OCI-LY3 (cell line): ENCODE data around the gene BRPF1.

Experiments used
- H2AFZ ChIP-seq: fragments of 200-600, 300-600 bp; shearing (Covaris generic); 2 replicates; pipeline ENCODE4 v1.6.0; 2014; ENCODE audit warnings: antibody characterized with exemption, low read depth, low read length
- H3K27ac ChIP-seq: fragments of 200-600, 300-600 bp; sonication (generic); 2 replicates; pipeline ENCODE4 v1.5.1; 2014; ENCODE audit warnings: mild to moderate bottlenecking, low read length, moderate library complexity, mixed read lengths
- H3K27me3 ChIP-seq: fragments of 200-600, 300-600 bp; sonication (generic); 2 replicates; pipeline ENCODE4 v1.6.1; 2014; ENCODE audit warnings: low read depth, low read length, mixed read lengths
- H3K36me3 ChIP-seq: fragments of 200-600, 300-600 bp; sonication (generic); replicated peaks from 2 replicates; pipeline ENCODE3; 2014; ENCODE audit warnings: low read depth, low read length, mixed read lengths
- H3K4me1 ChIP-seq: fragments of 300-600, 200-600 bp; sonication (generic); 2 replicates; pipeline ENCODE4 v1.6.1; 2014; ENCODE audit warnings: low read length, mixed read lengths
- H3K4me2 ChIP-seq: fragments of 200-600, 300-600 bp; sonication (generic); 2 replicates; pipeline ENCODE4 v1.6.1; 2014; ENCODE audit warnings: low read length, mixed read lengths
- H3K4me3 ChIP-seq: fragments of 300-600, 200-600 bp; sonication (generic); 2 replicates; pipeline ENCODE4 v1.5.1; 2014; ENCODE audit warnings: antibody characterized with exemption, mild to moderate bottlenecking, low read length, moderate library complexity
- H3K79me2 ChIP-seq: fragments of 300-600, 200-600 bp; shearing (Covaris generic); 2 replicates; pipeline ENCODE4 v1.6.1; 2014; ENCODE audit warnings: mild to moderate bottlenecking, low read length, mixed read lengths
- H3K9ac ChIP-seq: fragments of 300-600, 200-600 bp; shearing (Covaris generic); 2 replicates; pipeline ENCODE4 v1.6.0; 2014; ENCODE audit warnings: mild to moderate bottlenecking, low read length, moderate library complexity
- H3K9me3 ChIP-seq: fragments of 200-600, 300-600 bp; shearing (Covaris generic); 2 replicates; pipeline ENCODE4 v1.6.1; 2014; ENCODE audit warnings: low read length, mixed read lengths; ENCODE audit not compliant: insufficient read depth
- H4K20me1 ChIP-seq: fragments of 200-600, 300-600 bp; sonication (generic); 2 replicates; pipeline ENCODE4 v1.6.1; 2016; ENCODE audit warnings: low read length, mixed read lengths; ENCODE audit not compliant: insufficient read depth
- EZH2phosphoT487 ChIP-seq: fragments of 200-600 bp; shearing (Covaris generic); IDR thresholded peaks from 2 replicates; pipeline ENCODE4 v1.6.1; 2018; ENCODE audit warnings: antibody characterized with exemption, mixed run types, low read depth
- TF ChIP-seq, protein P1 (sequence below): fragments of 200-600, 300-600 bp; sonication (generic); IDR thresholded peaks from 2 replicates; pipeline ENCODE4 v1.5.1; 2014; ENCODE audit warnings: antibody characterized with exemption, low read length, low read depth

Gene BRPF1

DNA sequence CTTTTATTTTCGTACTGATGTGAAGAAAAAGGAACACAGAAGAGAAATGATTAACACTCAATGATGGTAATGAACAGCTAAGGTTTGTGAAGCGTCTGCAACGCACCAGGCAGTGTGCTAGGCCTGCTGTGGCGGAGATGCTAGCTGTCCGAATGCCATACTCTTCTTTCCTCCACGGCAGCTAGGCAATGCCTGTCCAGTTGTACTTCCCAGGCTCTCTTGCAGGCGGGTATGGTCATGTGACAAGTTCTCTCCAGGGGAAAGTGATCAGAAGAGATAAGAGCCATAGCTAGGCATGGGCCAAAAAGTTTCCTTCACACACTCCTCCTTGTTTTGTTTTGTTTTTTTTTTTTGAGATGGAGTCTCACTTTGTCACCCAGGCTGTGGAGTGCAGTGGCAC is 54.1 kb downstream of the BRPF1 start:
- peaks cover 61% of the 10 kb centered on the region for H3K36me3 ChIP-seq
- H4K20me1 ChIP-seq: no peaks in the 10 kb centered on the region
- no peaks in the 10 kb centered on the region for H3K27me3 ChIP-seq
- H3K9ac ChIP-seq: no peak overlapping the region
- no peaks in the 10 kb centered on the region for H3K9me3 ChIP-seq
- TF ChIP-seq EZH2phosphoT487: no peak
- TF ChIP-seq, protein P1, sequence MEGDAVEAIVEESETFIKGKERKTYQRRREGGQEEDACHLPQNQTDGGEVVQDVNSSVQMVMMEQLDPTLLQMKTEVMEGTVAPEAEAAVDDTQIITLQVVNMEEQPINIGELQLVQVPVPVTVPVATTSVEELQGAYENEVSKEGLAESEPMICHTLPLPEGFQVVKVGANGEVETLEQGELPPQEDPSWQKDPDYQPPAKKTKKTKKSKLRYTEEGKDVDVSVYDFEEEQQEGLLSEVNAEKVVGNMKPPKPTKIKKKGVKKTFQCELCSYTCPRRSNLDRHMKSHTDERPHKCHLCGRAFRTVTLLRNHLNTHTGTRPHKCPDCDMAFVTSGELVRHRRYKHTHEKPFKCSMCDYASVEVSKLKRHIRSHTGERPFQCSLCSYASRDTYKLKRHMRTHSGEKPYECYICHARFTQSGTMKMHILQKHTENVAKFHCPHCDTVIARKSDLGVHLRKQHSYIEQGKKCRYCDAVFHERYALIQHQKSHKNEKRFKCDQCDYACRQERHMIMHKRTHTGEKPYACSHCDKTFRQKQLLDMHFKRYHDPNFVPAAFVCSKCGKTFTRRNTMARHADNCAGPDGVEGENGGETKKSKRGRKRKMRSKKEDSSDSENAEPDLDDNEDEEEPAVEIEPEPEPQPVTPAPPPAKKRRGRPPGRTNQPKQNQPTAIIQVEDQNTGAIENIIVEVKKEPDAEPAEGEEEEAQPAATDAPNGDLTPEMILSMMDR: no peak
- H2AFZ ChIP-seq: no peak overlapping the region
- H3K4me2 ChIP-seq: no peak overlapping the region
- 0 out of 2 replicates have a peak, but pooled peaks cover under 1% of the 10 kb centered on the region for H3K79me2 ChIP-seq
- no peak overlapping the region for H3K27ac ChIP-seq
- H3K4me3 ChIP-seq: no peak overlapping the region
- peaks cover 6% of the 10 kb centered on the region; the same call in 1 of the 2 replicates for H3K4me1 ChIP-seq

DNA sequence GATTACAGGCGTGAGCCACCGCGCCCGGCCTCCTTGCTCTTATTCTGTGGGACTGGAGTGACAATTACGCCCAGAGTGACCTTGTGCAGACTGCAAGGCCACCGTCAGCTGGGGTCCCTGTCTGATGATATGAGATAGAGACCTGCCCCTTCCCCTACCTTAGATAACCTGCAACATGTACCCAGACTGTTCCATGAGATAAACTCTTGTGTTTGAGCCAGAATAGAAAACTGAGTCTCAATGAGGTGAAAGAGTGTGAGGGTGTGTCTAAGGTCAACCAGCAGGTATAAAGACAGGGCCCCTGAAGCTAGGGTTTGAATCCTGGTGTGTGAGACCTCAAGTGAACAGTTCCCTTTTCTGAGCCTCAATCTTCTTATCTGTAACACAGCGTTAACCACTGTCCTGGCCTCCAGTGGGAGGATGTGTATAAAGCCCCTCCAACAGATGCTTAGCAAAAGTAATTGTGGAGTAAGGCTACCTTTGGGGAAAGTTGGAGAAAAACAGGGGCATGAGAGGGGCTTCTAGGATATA is 54.7 kb downstream of the BRPF1 start:
- Histone ChIP-seq H3K27me3 (no peaks in the 10 kb centered on the region), H4K20me1 (no peaks in the 10 kb centered on the region), H3K79me2 (peaks cover 7% of the 10 kb centered on the region; the same call in 1 of the 2 replicates), H3K9me3 (no peaks in the 10 kb centered on the region), H3K36me3 (peaks cover 61% of the 10 kb centered on the region), H3K9ac (no peak overlapping the region), H3K27ac (no peak overlapping the region), H2AFZ (no peak overlapping the region), H3K4me1 (peaks cover 9% of the 10 kb centered on the region), H3K4me2 (no peak overlapping the region), H3K4me3 (no peak overlapping the region)
- no peak for TF ChIP-seq EZH2phosphoT487
- TF ChIP-seq, protein P1: no peak

DNA sequence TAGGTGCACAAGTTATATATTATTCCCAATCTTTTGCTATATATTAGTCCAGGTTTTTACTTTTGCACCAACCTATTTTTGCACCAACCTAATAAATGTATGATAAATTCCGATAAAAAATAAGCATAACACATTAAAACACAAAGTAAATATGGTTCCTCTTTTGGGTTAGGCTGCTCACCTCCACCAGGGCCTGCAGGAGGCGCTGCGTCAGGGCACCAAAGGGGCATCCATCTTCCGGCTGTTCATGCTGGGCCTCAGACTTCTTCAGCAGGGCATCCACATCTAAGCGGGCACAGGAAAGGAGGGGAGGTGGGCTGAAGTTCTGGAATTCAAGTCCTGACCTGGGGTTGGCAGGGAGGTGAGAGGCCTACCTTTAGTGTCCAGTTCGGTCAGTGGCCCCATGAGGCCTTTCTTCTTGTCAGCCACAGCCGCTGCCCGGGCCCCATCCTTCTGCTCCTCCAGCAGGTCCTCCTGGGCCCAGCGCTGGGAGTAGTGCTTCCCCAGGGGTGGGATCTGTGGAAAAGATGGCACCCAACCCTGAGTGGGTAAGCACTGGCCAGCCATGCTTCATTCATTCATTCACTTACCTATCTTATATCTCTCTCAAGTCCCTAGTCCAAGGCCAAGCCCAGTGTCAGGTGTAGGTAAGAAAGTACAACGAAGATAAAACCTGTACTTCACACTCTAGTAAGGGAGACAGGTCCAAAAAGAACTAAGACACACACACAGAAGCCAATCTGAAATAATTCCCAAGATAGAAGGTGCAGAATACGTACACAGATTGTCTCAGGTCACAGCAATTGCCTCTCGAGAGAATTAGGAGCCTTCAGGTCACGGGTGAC is 55.5 kb downstream of the BRPF1 start:
- H3K4me2 ChIP-seq: no peak overlapping the region
- H3K27me3 ChIP-seq: no peaks in the 10 kb centered on the region
- no peaks in the 10 kb centered on the region for H4K20me1 ChIP-seq
- peaks cover 14% of the 10 kb centered on the region for H3K79me2 ChIP-seq
- H2AFZ ChIP-seq: no peak overlapping the region
- no peak overlapping the region for H3K4me3 ChIP-seq
- TF ChIP-seq, protein P1: peak; percentile 49
- TF ChIP-seq EZH2phosphoT487: no peak
- H3K9ac ChIP-seq: no peak overlapping the region
- no peaks in the 10 kb centered on the region for H3K9me3 ChIP-seq
- H3K4me1 ChIP-seq: peaks cover 15% of the 10 kb centered on the region
- 0 out of 2 replicates have a peak overlapping the region, but pooled peaks have one; percentile 22 for H3K27ac ChIP-seq
- peaks cover 58% of the 10 kb centered on the region for H3K36me3 ChIP-seq

DNA sequence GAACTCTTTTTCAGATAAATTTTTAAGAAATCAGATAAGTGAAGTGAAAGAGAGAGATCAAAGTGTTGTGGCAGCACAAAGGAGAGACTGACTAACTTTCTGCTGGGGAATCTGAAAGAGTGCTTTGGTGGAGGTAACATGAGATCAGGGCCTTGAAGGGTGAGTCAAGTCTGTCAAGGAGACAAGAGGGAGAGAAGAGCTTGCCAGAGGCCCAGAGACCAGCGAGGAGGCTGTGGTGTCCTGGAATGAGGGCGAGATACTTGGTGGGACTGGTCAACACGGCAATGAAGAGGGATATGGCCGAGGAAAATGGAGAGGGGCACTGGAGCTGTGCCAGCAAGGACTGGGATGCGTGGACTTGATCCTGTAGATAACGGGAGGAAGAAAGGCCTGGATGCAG is 56.2 kb downstream of the BRPF1 start:
- TF ChIP-seq, protein P1: no peak
- TF ChIP-seq EZH2phosphoT487: no peak
- peak overlapping the region; percentile 22; the same call in 1 of the 2 replicates for H3K27ac ChIP-seq
- H3K4me1 ChIP-seq: peaks cover 15% of the 10 kb centered on the region
- no peak overlapping the region for H3K9ac ChIP-seq
- H3K4me3 ChIP-seq: no peak overlapping the region
- no peaks in the 10 kb centered on the region for H3K27me3 ChIP-seq
- no peaks in the 10 kb centered on the region for H3K9me3 ChIP-seq
- H2AFZ ChIP-seq: no peak overlapping the region
- peaks cover 52% of the 10 kb centered on the region for H3K36me3 ChIP-seq
- H4K20me1 ChIP-seq: no peaks in the 10 kb centered on the region
- H3K79me2 ChIP-seq: peaks cover 16% of the 10 kb centered on the region
- H3K4me2 ChIP-seq: no peak overlapping the region
